Right lobe of liver (tissue), 6 donors: Measurements from ENCODE around the gene INHBA. TPM values are rescaled to one million over a fixed set of nuclear protein-coding genes. Genes with fewer than 3 reads are reported as not detected.

Experiments
- ATAC-seq, 4 donors: fragments of 200-7000 bp; cut with Tn5 transposase; one replicate each; pipeline ENCODE4 v1.9.1; 2020; ENCODE audit warnings: mild to moderate bottlenecking in 4 of 4, moderate library complexity in 4 of 4
- DNase-seq, 3 donors: peaks; one replicate each; pipeline ENCODE4 v3.0.0-alpha.2; 2020
- H3K27ac ChIP-seq, 3 donors: fragments of 200-600 bp; one replicate each; pipeline ENCODE4 v1.8.0; 2022
- H3K27me3 ChIP-seq, 2 donors: fragments of 200-600 bp; one replicate each; pipeline ENCODE4 v1.8.0; 2022
- H3K36me3 ChIP-seq, 4 donors: fragments of 200-600 bp; sonication (generic) in 1 of 4; one replicate each; pipeline versions ENCODE4 v1.5.1 to v1.8.0; 2017 to 2022; ENCODE audit warnings: control low read depth in 1 of 4
- H3K4me1 ChIP-seq, 4 donors: fragments of 200-600 bp; sonication (generic) in 1 of 4; one replicate each; pipeline versions ENCODE4 v1.5.1 to v1.8.0; 2017 to 2022; ENCODE audit warnings: control low read depth in 1 of 4
- H3K4me3 ChIP-seq, 3 donors: fragments of 200-600 bp; one replicate each; pipeline ENCODE4 v1.8.0; 2022
- H3K9me3 ChIP-seq, 4 donors: fragments of 200-600 bp; sonication (generic) in 1 of 4; one replicate each; pipeline versions ENCODE4 v1.5.1 to v1.8.0; 2017 to 2022; ENCODE audit warnings: control low read depth in 1 of 4
- CTCF ChIP-seq, 4 donors: fragments of 200-600 bp in 3 of 4; fragments of 450-650 bp in 1 of 4; IDR thresholded peaks; one replicate each; pipeline versions ENCODE4 v1.5.1 to v1.8.0; 2016 to 2022; ENCODE audit warnings: antibody characterized with exemption in 4 of 4, mild to moderate bottlenecking in 2 of 4
- POLR2A ChIP-seq: fragments of 450-650 bp; IDR thresholded peaks from one replicate; pipeline ENCODE4 v1.6.1; 2017; ENCODE audit warnings: antibody characterized with exemption, mild to moderate bottlenecking
- WGBS: methylation state at CpG from one replicate; pipeline ENCODE4 v1.1.6; 2018; ENCODE audit warnings: low coverage, low lambda C conversion rate; ENCODE audit not compliant: insufficient coverage; ENCODE audit errors: missing lambda C conversion rate; 5-methylcytosine and 5-hydroxymethylcytosine counted together
- intact Hi-C, 2 donors: fragments of 100-400 bp; cut with DNase I; formaldehyde crosslinking; loops; one replicate each; pipeline versions ENCODE4 v1.11.2 to v1.14.1; 2022
- total RNA-seq, 6 experiments: library from RNA; depleted of rRNA in 2 of 6; stranded (reverse); fragments of >200 nt in 2 of 6; fragmentation: NEBNext Ultra II Directional in 3 of 6; extraction: Animal tissue kit (Norgen Biotek cat#: 25700) in 3 of 6; gene quantifications; one replicate each; pipeline versions ENCODE4 v1.1.0 to v1.2.4, GENCODE V29; 2016 to 2023
- donor health status: DM: no; HTN: yes; CAD: no.
- donor health status: DM: no; HTN: no; CAD: no.
- donor health status: DM: no; HTN: no; CAD: no.
- donor health status: DM: no; HTN: yes; CAD: no.
- donor health status: DM: no; HTN: yes; CAD: no.

The INHBA gene
- total RNA-seq, 6 experiments from 2014 or later, result 1.1 to 9.7 (median 2.9) TPM

- Histone ChIP-seq H3K27ac (no peak overlapping the region), H3K9me3 (no peaks in the 10 kb centered on the region), H3K4me3 (no peak overlapping the region), H3K4me1 (peaks cover 0 to 31% (median 4%) of the 10 kb centered on the region in 4 donors), H3K27me3 (no peaks in the 10 kb centered on the region), H3K36me3 (no peaks in the 10 kb centered on the region)
- TF ChIP-seq POLR2A (no peak), CTCF (IDR thresholded peaks at IDR 0.05) (no peak)
- ATAC-seq (no peak), DNase-seq (no peak)
- intact Hi-C loops, result no loop called here
- WGBS, result 82% methylated on average over 2 of the region's 2 CpGs
Observed at GRCh38 chr7:41710838-41711237, 7.9 kb upstream of the INHBA start.

DNA sequence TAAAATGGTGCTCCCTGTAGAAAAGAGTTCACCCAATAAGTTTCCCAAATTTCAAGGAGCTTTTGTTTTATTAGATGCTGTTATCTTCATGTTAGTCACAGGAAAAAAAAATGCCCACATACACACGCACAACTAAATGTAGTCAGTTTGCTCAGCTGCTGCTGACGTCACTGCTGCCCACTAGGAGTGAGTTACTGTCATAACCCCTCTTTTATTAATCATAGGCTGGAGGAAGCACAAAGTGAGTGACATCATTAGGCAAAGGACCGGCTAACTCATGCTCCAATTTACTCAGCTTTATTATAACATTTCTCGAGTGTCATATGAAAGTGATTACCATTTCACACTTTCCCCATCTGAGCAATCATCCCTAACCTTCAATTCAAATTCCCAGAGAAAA is 6.7 kb upstream of the INHBA start:
- Histone ChIP-seq H3K27me3 (no peaks in the 10 kb centered on the region), H3K36me3 (no peaks in the 10 kb centered on the region), H3K4me3 (no peak overlapping the region), H3K27ac (peak overlapping the region in 2 of 3 donors; percentile 64 to 67), H3K9me3 (no peaks in the 10 kb centered on the region), H3K4me1 (peaks cover 0 to 34% (median 4%) of the 10 kb centered on the region in 4 donors)
- ATAC-seq (no peak), DNase-seq (no peak)
- intact Hi-C loops, result loop anchor here in 1 of 2 donors (5.0 to 10.0 kb wide), 3 partner anchors 245 to 657 kb away; no protein-coding TSS in a partner anchor
- no peak for TF ChIP-seq CTCF (IDR thresholded peaks at IDR 0.05)
- no peak for TF ChIP-seq POLR2A
- WGBS, result 57% methylated on average over 4 of the region's 4 CpGs

DNA sequence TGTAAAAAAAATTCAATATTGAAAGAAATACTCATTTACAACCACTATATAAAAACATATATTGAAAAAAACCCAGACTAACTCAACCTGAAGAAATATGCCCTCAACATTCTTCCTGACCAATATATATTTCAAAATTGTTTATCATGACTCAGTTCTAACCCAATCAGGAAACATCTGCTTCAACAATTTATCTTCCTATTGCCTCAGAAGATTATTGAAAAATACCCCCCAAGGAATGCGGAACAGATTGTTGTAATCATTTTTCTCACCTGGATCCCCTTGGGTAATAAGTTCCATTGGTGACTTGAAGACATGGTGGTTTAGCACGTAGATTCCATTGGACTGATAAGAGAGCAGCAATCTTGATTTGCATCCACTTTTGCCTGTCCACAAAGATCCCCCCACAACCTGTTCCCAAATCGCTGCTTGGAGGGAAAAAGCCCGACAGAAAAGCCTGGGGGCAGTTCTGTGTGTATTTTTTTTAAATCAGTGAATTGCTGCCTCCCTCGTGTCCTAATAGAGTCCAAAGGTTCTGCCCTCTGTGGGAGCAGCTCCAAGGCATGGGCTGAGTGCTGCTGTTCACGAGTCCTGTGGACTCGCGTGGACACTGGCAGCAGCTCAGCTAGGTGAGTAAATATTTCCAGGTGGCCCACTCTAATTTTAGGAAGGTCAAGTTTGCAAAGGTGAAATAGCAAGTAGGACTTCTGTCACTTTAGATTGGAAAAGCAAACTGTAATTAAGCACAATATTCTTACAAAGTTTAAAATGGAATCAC is 5.9 kb upstream of the INHBA start:
- DNase-seq, result peak; percentile 61 to 84 (median 82)
- Histone ChIP-seq H3K4me3 (peak overlapping the region in 2 of 3 donors; percentile 19 to 51), H3K4me1 (peaks cover 0 to 40% (median 4%) of the 10 kb centered on the region in 4 donors), H3K27ac (peak overlapping the region in 2 of 3 donors; percentile 67 to 76), H3K9me3 (no peaks in the 10 kb centered on the region), H3K36me3 (no peaks in the 10 kb centered on the region), H3K27me3 (no peaks in the 10 kb centered on the region)
- ATAC-seq, result peak; percentile 28 to 72 (median 40)
- WGBS, result 9% methylated on average over 8 of the region's 8 CpGs
- intact Hi-C loops, result loop anchor here in 1 of 2 donors (5.0 to 10.0 kb wide), 3 partner anchors 244 to 656 kb away; no protein-coding TSS in a partner anchor
- peak in 1 of 4 donors; percentile 3 for TF ChIP-seq CTCF (IDR thresholded peaks at IDR 0.05)
- TF ChIP-seq POLR2A, result peak; percentile 21

GRCh38 chr7:41706228-41706930 is 3.5 kb upstream of the INHBA start:
- 34% methylated on average over 18 of the region's 18 CpGs for WGBS
- Histone ChIP-seq H3K4me3 (peak overlapping the region in 2 of 3 donors; percentile 51 to 65), H3K36me3 (no peaks in the 10 kb centered on the region), H3K27me3 (no peaks in the 10 kb centered on the region), H3K4me1 (peaks cover 0 to 40% (median 4%) of the 10 kb centered on the region in 4 donors), H3K27ac (peak overlapping the region; percentile 76 to 94 (median 89)), H3K9me3 (no peaks in the 10 kb centered on the region)
- ATAC-seq, result no peak
- TF ChIP-seq CTCF (IDR thresholded peaks at IDR 0.05) (no peak), POLR2A (peak; percentile 17)
- intact Hi-C loops, result loop anchor here in 1 of 2 donors (5.0 to 10.0 kb wide), 3 partner anchors 242 to 654 kb away; no protein-coding TSS in a partner anchor
- no peak for DNase-seq
